ENCODE data around the gene RNF145.

The RNF145 gene

GRCh38 chr5:159215886-159216285 lies 6.5 kb upstream of the RNF145 start:
- H3K4me1 Mint-ChIP-seq = peaks cover 5% of the 10 kb centered on the region
- H3K9me3 Mint-ChIP-seq = no peaks in the 10 kb centered on the region
- H3K4me3 Mint-ChIP-seq = no peak overlapping the region
- TF ChIP-seq CTCF (IDR thresholded peaks at IDR 0.05; ENCODE audit: unreplicated experiment in 3 of 3) = no peak
- H3K27me3 Mint-ChIP-seq (ENCODE audit: low read depth) = peaks cover 8% of the 10 kb centered on the region
- H3K27ac Mint-ChIP-seq = no peak overlapping the region
- H3K36me3 Mint-ChIP-seq (ENCODE audit: low read depth) = no peaks in the 10 kb centered on the region

DNA sequence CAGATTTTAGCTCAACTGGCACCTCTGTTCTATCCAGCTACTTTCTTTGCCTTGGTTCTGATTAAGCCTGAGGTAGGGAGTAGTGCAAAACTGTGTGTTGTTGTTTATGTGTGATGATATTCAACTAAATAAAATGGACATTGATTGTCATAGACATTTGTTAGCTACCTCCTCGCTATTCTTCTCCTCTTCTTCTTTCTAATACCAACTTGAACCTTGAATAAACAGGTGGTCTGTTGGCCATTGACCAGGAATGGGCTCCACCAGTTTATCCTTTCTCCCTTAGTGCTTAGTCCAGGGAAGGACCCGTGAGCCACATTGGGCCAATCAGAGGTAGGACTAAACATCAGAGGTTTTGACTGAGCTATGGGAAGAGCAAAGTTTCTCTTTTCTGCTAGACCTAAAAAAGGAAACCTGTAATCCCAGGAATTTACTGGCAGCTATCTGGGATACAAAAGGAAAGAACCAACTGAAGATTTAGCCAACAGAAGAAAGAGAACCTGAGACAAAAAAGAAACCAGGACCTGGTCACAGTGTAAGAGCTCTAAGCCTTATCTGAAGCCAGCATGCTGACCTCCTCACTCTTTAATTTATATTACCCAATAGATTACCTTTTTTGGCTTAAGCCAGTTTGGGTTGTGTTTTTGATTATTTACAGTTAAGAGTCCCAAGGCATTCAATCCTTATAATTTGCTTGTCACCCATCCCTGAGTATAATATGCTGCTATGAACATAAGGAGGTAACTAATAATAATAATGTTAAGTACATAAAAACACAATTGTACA lies 5.3 kb upstream of the RNF145 start:
- peaks cover 11% of the 10 kb centered on the region for H3K4me1 Mint-ChIP-seq
- no peaks in the 10 kb centered on the region for H3K36me3 Mint-ChIP-seq (ENCODE audit: low read depth)
- no peak overlapping the region for H3K4me3 Mint-ChIP-seq
- no peak for TF ChIP-seq CTCF (IDR thresholded peaks at IDR 0.05; ENCODE audit: unreplicated experiment in 3 of 3)
- no peaks in the 10 kb centered on the region for H3K9me3 Mint-ChIP-seq
- no peak overlapping the region for H3K27ac Mint-ChIP-seq
- peaks cover 8% of the 10 kb centered on the region for H3K27me3 Mint-ChIP-seq (ENCODE audit: low read depth)

DNA sequence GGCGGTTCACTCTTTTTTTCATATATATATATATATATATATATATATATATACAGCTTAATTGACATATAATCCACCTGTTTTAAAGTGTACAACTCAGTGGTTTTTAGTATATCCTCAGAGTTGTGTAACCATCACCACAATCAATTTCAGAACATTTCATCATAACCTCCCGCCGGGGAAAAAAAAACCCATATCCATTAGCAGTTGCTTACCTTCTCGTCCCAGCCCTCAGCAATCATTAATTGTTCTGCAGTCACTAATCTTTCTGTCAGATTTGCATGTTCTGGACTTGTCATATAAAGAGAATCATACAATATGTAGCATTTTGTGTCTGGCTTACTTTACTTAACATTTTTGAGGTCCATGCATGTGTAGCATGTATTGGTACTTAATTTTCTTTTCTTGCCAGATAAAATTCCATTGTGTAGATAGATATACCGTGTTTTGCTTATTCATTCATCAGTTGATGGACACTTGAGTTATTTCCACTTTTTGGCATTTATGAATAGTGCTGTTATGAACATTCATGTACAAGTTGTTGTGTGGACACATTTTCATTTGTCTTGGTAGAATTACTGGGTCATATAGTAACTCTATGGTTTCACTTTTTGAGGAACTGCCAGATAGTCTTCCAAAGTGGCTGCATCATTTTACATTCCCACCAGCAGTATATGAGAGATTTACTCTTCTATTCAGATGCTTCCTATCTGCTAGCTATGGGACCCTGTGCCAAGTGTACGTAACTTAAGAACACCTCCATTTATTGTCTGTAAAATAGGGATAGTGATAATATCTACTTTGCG lies 3.5 kb upstream of the RNF145 start:
- peaks cover 8% of the 10 kb centered on the region for H3K4me1 Mint-ChIP-seq
- H3K36me3 Mint-ChIP-seq (ENCODE audit: low read depth) = no peaks in the 10 kb centered on the region
- H3K27ac Mint-ChIP-seq = no peak overlapping the region
- H3K4me3 Mint-ChIP-seq = peak overlapping the region in 1 of 3 experiments; percentile 53
- no peak for TF ChIP-seq CTCF (IDR thresholded peaks at IDR 0.05; ENCODE audit: unreplicated experiment in 3 of 3)
- H3K9me3 Mint-ChIP-seq = no peaks in the 10 kb centered on the region
- peaks cover 8% of the 10 kb centered on the region for H3K27me3 Mint-ChIP-seq (ENCODE audit: low read depth)

DNA sequence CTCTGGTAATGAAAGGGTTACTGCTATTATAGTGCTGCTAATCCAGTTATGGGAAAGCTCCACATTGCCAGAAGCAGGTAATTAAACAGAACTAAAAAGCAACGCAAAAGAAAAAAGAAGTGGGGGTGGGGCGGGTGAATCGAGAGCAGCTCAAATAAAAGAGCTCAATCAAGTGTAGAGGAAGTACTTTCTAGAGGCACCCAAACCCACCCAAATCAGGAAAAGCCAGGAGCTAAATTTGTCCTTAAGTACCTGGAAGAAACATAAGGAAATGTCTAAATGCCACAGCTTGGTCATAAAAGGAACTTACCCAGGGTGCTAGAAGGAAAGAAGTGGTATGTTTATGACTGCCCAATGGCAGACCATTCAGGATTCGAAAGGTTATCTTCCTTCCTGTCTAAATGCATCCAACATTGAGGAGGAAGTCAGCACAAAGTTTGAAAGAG lies 2.4 kb upstream of the RNF145 start:
- H3K9me3 Mint-ChIP-seq = no peaks in the 10 kb centered on the region
- no peaks in the 10 kb centered on the region for H3K36me3 Mint-ChIP-seq (ENCODE audit: low read depth)
- peaks cover 19% of the 10 kb centered on the region for H3K4me1 Mint-ChIP-seq
- peak overlapping the region in 2 of 3 experiments; percentile 32 to 70 for H3K27ac Mint-ChIP-seq
- H3K27me3 Mint-ChIP-seq (ENCODE audit: low read depth) = peaks cover 8% of the 10 kb centered on the region
- no peak overlapping the region for H3K4me3 Mint-ChIP-seq
- no peak for TF ChIP-seq CTCF (IDR thresholded peaks at IDR 0.05; ENCODE audit: unreplicated experiment in 3 of 3)

- peaks cover 4% of the 10 kb centered on the region for H3K27me3 Mint-ChIP-seq (ENCODE audit: low read depth)
- no peaks in the 10 kb centered on the region for H3K9me3 Mint-ChIP-seq
- no peak for TF ChIP-seq CTCF (IDR thresholded peaks at IDR 0.05; ENCODE audit: unreplicated experiment in 3 of 3)
- no peaks in the 10 kb centered on the region for H3K36me3 Mint-ChIP-seq (ENCODE audit: low read depth)
- H3K4me1 Mint-ChIP-seq = peaks cover 28% of the 10 kb centered on the region
- H3K27ac Mint-ChIP-seq = peak overlapping the region; percentile 83 to 96 (median 96)
- H3K4me3 Mint-ChIP-seq = peak overlapping the region; percentile 93 to 97 (median 95)
These were observed 1.5 kb upstream of the RNF145 start for GRCh38 chr5:159210846-159211245.

All from nephron (organoid).